A549 (cell line): ENCODE results near the gene ANK2.

Experiments
- MYC ChIP-seq: IDR thresholded peaks from 2 replicates; pipeline ENCODE4 v1.6.1; 2012; ENCODE audit warnings: mild to moderate bottlenecking, inconsistent platforms, low read length, improper control_type of control experiment, borderline replicate concordance
- SMC3 ChIP-seq: fragments of >200 bp; sonication (Bioruptor Twin); formaldehyde crosslinking; IDR thresholded peaks from 3 replicates; pipeline ENCODE4 v1.6.1; 2018; ENCODE audit warnings: inconsistent platforms

GRCh38 chr4:113088050-113088449 is 38.6 kb downstream of the ANK2 start:
- TF ChIP-seq SMC3 (no peak), MYC (no peak)
